Endothelial cell (in vitro differentiated cells): ENCODE data around the gene CFAP97. TPM values are rescaled to one million over a fixed set of nuclear protein-coding genes. Genes with fewer than 3 reads are reported as not detected.

ENCODE experiments used
- DNase-seq: peaks from one replicate; pipeline ENCODE4 v3.0.0; 2021; ENCODE audit warnings: low spot score
- H3K27ac Mint-ChIP-seq: one replicate; pipeline ENCODE4 v1.8.0; 2021; ENCODE audit warnings: mixed read lengths, inconsistent platforms; ENCODE audit not compliant: unreplicated experiment
- H3K27me3 Mint-ChIP-seq: one replicate; pipeline ENCODE4 v1.8.0; 2021; ENCODE audit warnings: mild to moderate bottlenecking, moderate library complexity, mixed read lengths, inconsistent platforms; ENCODE audit not compliant: unreplicated experiment
- H3K36me3 Mint-ChIP-seq: one replicate; pipeline ENCODE4 v1.8.0; 2021; ENCODE audit warnings: mild to moderate bottlenecking, low read depth, mixed read lengths, inconsistent platforms; ENCODE audit not compliant: unreplicated experiment
- H3K4me1 Mint-ChIP-seq: one replicate; pipeline ENCODE4 v1.8.0; 2021; ENCODE audit warnings: mild to moderate bottlenecking, mixed read lengths, inconsistent platforms; ENCODE audit not compliant: unreplicated experiment
- H3K4me3 Mint-ChIP-seq: one replicate; pipeline ENCODE4 v1.8.0; 2021; ENCODE audit warnings: mild to moderate bottlenecking, mixed read lengths, inconsistent platforms; ENCODE audit not compliant: unreplicated experiment
- H3K9me3 Mint-ChIP-seq: one replicate; pipeline ENCODE4 v1.8.0; 2021; ENCODE audit warnings: mixed read lengths, inconsistent platforms; ENCODE audit not compliant: unreplicated experiment
- CTCF ChIP-seq: fragments of 200-600 bp; sonication (generic); IDR thresholded peaks from one replicate; pipeline ENCODE4 v1.5.0; 2021; ENCODE audit warnings: antibody characterized with exemption; ENCODE audit not compliant: unreplicated experiment
- total RNA-seq: library from RNA; stranded (reverse); fragmentation: NEBNext Ultra II Directional; extraction: Animal tissue kit (Norgen Biotek cat#: 25700); gene quantifications from one replicate; pipeline ENCODE4 v1.2.1, GENCODE V29; 2021; ENCODE audit not compliant: unreplicated experiment

Gene CFAP97
- total RNA-seq, 1 donor from 2014 or later = 18.2 TPM

- TF ChIP-seq CTCF = no peak
- H3K27ac Mint-ChIP-seq = no peak overlapping the region
- no peaks in the 10 kb centered on the region for H3K9me3 Mint-ChIP-seq
- no peaks in the 10 kb centered on the region for H3K27me3 Mint-ChIP-seq
- no peak overlapping the region for H3K4me3 Mint-ChIP-seq
- no peak for DNase-seq
- no peaks in the 10 kb centered on the region for H3K36me3 Mint-ChIP-seq
- no peaks in the 10 kb centered on the region for H3K4me1 Mint-ChIP-seq
Measured at GRCh38 chr4:185110375-185110823, 93.4 kb downstream of the CFAP97 start.

GRCh38 chr4:185109736-185110135 lies 94.1 kb downstream of the CFAP97 start:
- Mint-ChIP-seq H3K36me3 (no peaks in the 10 kb centered on the region), H3K27ac (no peak overlapping the region), H3K9me3 (no peaks in the 10 kb centered on the region), H3K27me3 (no peaks in the 10 kb centered on the region), H3K4me3 (no peak overlapping the region), H3K4me1 (no peaks in the 10 kb centered on the region)
- no peak for DNase-seq
- TF ChIP-seq CTCF = no peak

Other genes with a start within 250 kb of the CFAP97 start
- not detected for gene HELT, start 185.5 kb downstream of the CFAP97 start, total RNA-seq
- gene SLC25A4, start 60.7 kb downstream of the CFAP97 start, total RNA-seq = 8.9 TPM
- 19.3 TPM for gene SNX25, start 5.6 kb upstream of the CFAP97 start, total RNA-seq
- 0.92 TPM for gene LRP2BP, start 191.9 kb upstream of the CFAP97 start, total RNA-seq
- gene ANKRD37, start 192.8 kb upstream of the CFAP97 start, total RNA-seq = 2.6 TPM
- gene UFSP2, start 222.0 kb upstream of the CFAP97 start, total RNA-seq = 27.4 TPM